HG03558 (cell line): ENCODE results near the gene ANKEF1.
"Not testable (repeated sequence)": the region's sequence is repeated elsewhere in the genome, so short reads cannot be mapped to it uniquely, and the experiment has no call there.

ENCODE experiments used
- ATAC-seq: cut with Tn5 transposase; IDR thresholded peaks from one replicate; pipeline ENCODE4 v1.9.1; 2021; ENCODE audit warnings: moderate number of reproducible peaks; ENCODE audit not compliant: unreplicated experiment; ENCODE audit errors: extremely low read depth

Gene ANKEF1

GRCh38 chr20:10031451-10032215, 3.2 kb upstream of the ANKEF1 start:
- not testable (repeated sequence) for ATAC-seq

DNA sequence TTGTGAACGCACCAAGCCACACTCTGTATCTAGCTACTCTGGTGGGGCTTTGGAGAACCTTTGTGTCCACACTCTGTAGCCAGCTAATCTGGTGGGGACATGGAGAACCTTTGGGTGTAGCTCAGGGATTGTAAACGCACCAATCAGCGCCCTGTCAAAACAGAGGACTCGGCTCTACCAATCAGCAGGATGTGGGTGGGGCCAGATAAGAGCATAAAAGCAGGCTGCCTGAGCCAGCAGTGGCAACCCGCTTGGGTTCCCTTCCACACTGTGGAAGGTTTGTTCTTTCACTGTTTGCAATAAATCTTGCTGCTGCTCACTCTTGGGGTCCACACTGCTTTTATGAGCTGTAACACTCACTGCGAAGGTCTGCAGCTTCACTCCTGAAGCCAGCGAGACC, 2.5 kb upstream of the ANKEF1 start:
- not testable (repeated sequence) for ATAC-seq

- ATAC-seq = no peak
These were observed 709 bp upstream of the ANKEF1 start for GRCh38 chr20:10033905-10034650.

DNA sequence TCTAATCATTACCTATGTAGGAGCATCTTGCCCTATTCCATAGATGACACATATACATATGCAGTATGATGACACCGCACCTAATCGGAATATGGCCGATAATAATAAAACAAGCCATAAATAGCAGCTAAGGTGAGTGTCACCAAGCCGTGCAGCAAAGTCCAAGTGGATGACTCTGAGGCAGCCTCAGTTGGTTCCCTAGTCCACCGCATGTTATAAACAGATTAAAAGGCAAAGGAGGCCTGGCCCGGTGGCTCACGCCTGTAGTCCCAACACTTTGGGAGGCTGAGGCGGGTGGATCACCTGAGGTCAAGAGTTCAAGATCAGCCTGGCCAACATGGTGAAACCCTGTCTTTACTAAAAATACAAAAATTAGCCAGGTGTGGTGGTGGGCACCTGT, 1.5 kb downstream of the ANKEF1 start:
- ATAC-seq = not testable (repeated sequence)

DNA sequence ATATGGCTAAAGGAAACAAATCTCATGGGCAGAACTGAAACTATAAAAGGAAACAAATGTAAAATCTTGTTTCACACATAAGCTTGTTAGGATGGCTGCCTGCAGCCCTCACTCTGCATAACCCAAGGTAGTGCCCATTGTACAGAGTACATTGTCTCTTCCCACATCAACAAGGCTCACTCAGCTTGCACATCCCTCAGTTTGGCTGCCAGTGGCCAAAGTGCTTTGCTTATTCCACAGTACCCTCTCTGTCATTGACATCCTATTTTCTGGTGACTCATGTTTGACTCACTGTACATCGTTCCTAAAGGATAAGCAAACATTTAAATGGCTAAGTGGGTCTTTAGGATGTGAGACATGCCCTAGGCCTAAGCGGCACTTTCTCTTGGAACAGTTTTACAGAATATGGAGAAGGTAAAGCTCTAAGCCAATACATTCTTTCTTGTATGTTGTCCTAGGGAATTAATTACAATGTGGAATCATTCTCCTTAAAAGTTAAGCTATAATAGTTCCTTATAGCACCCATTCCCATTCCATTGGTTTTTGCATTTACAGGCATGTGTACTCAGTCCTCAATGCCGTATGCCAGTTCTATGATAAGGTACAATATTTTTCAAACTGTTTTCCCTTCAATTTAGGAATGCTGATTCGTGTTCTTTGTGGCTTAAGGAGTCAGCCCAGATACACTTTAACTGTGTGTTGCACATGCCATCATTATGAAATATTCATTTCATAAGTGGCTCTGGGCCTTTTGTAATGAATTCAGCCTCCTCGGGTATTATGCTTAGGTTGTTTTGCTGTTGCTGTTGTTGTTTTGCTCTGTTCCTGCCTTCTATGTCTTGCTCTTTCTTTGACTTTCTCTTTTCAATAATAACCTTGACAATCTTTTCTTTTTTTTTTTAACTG, 5.5 kb downstream of the ANKEF1 start:
- no peak for ATAC-seq

- ATAC-seq = no peak
These were observed 7.3 kb downstream of the ANKEF1 start for GRCh38 chr20:10042086-10042485.

GRCh38 chr20:10047427-10047826, 12.6 kb downstream of the ANKEF1 start:
- ATAC-seq = no peak

DNA sequence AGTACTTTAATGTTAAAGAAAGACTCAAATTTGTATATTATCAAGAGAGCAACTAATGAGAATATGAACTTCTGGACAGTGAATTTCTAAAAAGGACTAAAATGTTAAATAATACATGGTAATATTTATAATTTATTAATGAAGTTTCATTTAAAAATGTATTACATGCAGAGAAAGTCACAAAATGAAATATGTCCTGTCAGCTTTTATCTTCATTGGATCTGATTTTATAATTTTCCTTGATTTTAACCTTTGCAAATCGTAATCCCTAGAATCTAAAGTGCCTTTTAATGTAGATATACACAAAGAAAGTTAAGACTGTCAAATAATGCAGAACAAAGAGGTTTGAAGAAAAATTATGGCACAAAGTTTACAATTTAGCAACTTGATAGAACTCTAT, 16.4 kb downstream of the ANKEF1 start:
- ATAC-seq = no peak

DNA sequence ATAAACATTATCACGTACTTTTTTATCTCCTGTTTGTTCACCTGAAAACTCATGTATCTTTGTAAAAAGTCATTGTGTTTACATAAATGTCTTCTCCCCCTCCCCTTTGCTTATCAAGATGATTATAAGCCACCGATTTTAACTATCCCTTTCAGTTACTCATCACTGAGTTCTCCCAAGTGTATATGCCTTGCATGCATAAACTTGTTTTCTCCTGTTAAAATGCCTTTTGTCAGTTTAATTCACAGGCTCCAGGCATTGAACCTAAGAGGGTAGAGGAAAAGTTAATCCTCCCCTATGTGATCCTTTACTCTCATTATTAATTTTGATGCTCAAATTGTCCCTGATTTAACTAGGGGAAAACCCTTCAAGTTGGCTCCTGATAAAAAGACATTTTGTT, 24.2 kb downstream of the ANKEF1 start:
- ATAC-seq = no peak

DNA sequence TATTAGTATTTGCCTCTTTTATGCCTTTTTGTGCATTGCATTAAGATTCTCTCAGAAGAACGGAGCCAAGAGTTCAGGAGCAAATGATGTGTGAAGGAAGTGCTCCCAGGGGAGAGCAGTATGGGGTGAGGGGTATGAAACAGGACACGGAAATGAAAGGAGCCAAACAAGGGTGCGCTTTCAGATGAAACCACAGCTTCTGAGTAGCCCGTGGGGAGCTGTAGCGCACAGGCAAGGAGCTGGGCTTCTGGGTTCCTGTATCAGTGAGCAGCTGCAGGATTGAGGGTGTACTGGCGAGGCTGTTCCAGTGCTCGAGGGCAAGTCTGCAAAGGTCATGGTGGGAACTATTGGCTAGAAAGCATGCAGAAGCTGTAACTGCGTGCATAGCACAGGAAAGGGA, 25.4 kb downstream of the ANKEF1 start:
- peak; percentile 62 for ATAC-seq

GRCh38 chr20:10061641-10062040, 26.9 kb downstream of the ANKEF1 start:
- no peak for ATAC-seq

DNA sequence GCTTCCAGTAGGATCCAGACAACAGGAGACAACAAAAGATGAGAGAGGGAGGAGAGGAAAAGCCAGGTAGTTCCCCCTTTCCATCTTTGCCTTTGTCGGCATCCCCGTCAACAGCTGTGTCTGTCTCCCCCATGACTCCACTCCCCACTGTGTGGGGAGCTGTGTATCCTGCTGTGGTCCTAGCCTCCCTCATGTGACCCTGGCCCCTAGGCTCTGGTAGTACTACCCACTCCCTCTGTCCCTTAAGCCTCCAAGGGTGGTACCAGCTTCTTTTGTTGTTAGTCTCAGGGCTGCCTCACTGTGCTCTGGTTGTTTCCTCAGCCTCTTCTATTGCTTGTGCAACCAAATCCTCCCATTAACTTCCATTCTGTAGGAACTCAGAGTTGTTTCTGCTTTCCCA, 28.7 kb downstream of the ANKEF1 start:
- no peak for ATAC-seq

GRCh38 chr20:10064611-10065010, 29.8 kb downstream of the ANKEF1 start:
- no peak for ATAC-seq

GRCh38 chr20:10065154-10065833, 30.5 kb downstream of the ANKEF1 start:
- no peak for ATAC-seq

DNA sequence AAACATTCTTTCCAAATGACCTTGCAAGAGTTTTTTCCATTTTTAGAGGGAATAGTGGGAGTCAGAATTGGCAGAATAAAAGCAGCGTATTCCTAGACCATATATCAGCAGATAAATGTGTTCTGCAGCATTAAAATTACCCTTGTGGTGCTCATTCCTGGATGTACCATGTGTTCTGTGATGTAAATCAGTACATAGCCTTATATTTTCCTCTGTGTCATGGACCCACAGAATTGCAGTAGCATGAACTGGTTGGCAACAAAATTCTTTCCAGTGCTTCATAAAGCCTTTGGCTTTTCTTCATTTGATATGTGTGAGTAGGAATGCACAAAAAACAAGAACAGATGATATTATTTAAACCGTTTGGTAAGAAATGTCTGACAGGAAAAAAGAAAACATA, 32.5 kb downstream of the ANKEF1 start:
- no peak for ATAC-seq

- ATAC-seq = peak; percentile 70
These were observed 39.7 kb downstream of the ANKEF1 start for GRCh38 chr20:10074513-10074912.

DNA sequence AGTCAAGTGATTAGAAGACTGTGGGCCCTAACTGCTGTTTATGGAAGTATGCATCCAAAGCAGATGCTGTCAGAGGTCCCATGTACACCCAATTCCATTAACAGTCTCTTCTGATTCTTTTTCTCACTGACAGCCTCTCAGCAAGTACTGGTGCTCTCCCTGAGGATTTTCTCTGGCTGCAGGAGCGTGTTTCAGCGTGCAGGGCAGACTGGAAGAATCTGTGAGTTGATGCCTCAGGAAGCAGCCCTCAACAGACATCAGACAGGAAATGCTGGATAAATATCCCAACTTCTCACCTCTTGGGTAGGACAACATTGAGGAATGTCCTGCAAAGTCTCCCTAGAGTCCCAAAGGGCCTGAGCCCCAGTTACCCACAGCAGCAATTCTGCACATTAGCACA, 40.8 kb downstream of the ANKEF1 start:
- ATAC-seq = no peak

DNA sequence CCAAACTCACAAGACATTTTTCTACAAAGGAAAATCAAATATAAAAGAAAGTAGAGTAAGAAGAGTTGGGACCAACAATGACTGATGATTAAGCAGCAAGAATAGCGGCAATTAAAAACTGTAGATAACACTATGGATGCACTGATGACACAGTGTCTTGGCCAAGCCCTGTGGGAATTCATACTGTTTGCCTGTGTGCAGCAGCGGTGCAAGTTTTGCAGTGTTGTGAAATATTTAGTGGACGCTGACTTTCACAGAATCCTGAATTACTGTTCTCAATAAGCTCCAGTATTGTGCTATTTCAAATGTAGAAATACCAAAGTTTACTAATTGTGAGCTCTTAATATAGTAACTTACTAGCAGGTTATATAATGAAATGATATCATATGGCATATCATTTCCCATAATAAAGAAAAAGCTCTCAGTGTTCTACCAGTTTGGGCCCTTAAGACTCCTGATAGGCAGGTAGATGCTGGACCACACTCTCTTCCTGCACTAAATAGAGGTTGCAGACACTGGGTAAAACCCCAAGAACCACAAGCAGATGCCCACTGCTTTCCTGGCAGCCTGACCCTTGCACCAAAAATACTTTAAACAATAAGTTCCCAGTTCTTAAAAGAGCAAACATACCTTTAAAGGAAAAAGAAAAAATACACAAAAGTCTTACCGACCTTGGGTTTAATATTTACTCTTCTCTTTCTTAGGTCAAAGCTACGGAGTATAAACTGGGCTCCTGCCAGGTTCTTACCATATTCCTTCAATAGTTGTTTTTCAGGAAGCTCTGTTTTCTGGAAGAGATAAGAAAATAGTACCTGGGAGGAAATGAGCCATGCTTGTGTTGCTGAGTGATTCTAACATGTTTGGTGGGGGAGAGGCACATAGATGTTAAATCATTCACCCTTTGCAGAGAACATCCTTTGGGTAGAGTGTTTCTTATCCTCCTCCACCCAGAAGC, 41.6 kb downstream of the ANKEF1 start:
- ATAC-seq = no peak

DNA sequence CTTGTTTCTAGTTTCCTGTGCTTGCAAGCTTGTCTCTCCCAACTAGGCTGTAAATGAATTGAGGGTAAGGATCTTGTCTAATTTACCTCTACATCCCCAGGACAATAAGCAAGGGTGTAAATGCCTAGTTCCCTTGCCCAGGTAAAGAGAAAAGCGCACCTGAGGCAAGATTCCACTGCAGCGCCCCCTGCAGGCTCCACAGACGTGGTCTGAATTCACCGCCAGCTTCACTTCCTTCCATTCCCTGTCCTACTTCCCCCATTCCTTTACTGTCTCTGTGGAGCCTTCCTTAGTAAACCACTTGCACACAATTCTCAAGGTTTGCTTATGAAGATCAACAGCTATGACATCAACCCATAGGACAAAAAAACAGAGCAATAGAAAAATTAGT, 42.3 kb downstream of the ANKEF1 start:
- no peak for ATAC-seq
